ENCODE data around the gene MRPL34. TPM values are rescaled to one million over a fixed set of nuclear protein-coding genes. Genes with fewer than 3 reads are reported as not detected.

The MRPL34 gene
- 27.8 and 39.0 TPM in 2 replicates for total RNA-seq

GRCh38 chr19:17305517-17306284 lies at the start of gene MRPL34:
TSS of gene MRPL34 (plus strand) at chr19:17305872. CDS start at chr19:17305893, 21 bp downstream.

GRCh38 chr19:17264641-17264979 lies 41.1 kb upstream of the MRPL34 start, which contains the start of gene USHBP1:
TSS of gene USHBP1 (minus strand) at chr19:17264745. CDS start at chr19:17264299, 446 bp downstream.

GRCh38 chr19:17266975-17267788 lies 38.5 kb upstream of the MRPL34 start, which contains the start of gene BABAM1:
TSS of gene BABAM1 (plus strand) at chr19:17267443. CDS start at chr19:17268807, 1,364 bp downstream.

GRCh38 chr19:17281391-17282304 lies 24.0 kb upstream of the MRPL34 start, which contains the start of gene ANKLE1:
TSS of gene ANKLE1 (plus strand) at chr19:17281901. CDS start at chr19:17281921, 20 bp downstream.

GRCh38 chr19:17303167-17303939 lies 2.3 kb upstream of the MRPL34 start, which contains the start of gene ABHD8:
TSS of gene ABHD8 (minus strand) at chr19:17303425. CDS start at chr19:17301616, 1,809 bp downstream.

GRCh38 chr19:17309198-17309964 lies 3.7 kb downstream of the MRPL34 start, which contains the start of gene DDA1:
TSS of gene DDA1 (plus strand) at chr19:17309563. CDS start at chr19:17309655, 92 bp downstream.

GRCh38 chr19:17334414-17335409 lies 29.0 kb downstream of the MRPL34 start, which contains the start of gene ANO8:
TSS of gene ANO8 (minus strand) at chr19:17334855. CDS start at chr19:17334670, 185 bp downstream.

GRCh38 chr19:17336872-17337674 lies 31.4 kb downstream of the MRPL34 start, which contains the start of gene GTPBP3:
TSS of gene GTPBP3 (plus strand) at chr19:17337553. CDS start at chr19:17337612, 59 bp downstream.

Other genes with a start within 250 kb of the MRPL34 start
- gene HAUS8, start 230.4 kb upstream of the MRPL34 start, total RNA-seq = 3.4 and 4.0 TPM in 2 replicates
- gene MYO9B, start 230.1 kb upstream of the MRPL34 start, total RNA-seq = 47.7 and 58.8 TPM in 2 replicates
- 19.0 and 25.4 TPM in 2 replicates for gene USE1, start 90.5 kb upstream of the MRPL34 start, total RNA-seq
- 1.8 and 3.2 TPM in 2 replicates for gene OCEL1, start 79.6 kb upstream of the MRPL34 start, total RNA-seq
- 31.5 and 46.8 TPM in 2 replicates for gene NR2F6, start 60.0 kb upstream of the MRPL34 start, total RNA-seq
- 11.4 and 12.0 TPM in 2 replicates for gene USHBP1, start 41.1 kb upstream of the MRPL34 start, total RNA-seq
- 113 and 123 TPM in 2 replicates for gene BABAM1, start 38.4 kb upstream of the MRPL34 start, total RNA-seq
- gene ANKLE1, start 24.0 kb upstream of the MRPL34 start, total RNA-seq = 0.81 and 1.3 TPM in 2 replicates
- gene ABHD8, start 2.4 kb upstream of the MRPL34 start, total RNA-seq = 6.3 and 7.2 TPM in 2 replicates
- gene DDA1, start 3.7 kb downstream of the MRPL34 start, total RNA-seq = 25.6 and 30.5 TPM in 2 replicates
- gene ANO8, start 29.0 kb downstream of the MRPL34 start, total RNA-seq = 2.4 and 4.0 TPM in 2 replicates
- gene GTPBP3, start 31.7 kb downstream of the MRPL34 start, total RNA-seq = 9.7 and 12.7 TPM in 2 replicates
- gene PLVAP, start 71.5 kb downstream of the MRPL34 start, total RNA-seq = 0.75 and 2.2 TPM in 2 replicates
- 0.09 and 0.28 TPM in 2 replicates for gene CCDC194, start 88.3 kb downstream of the MRPL34 start, total RNA-seq
- gene BST2, start 99.8 kb downstream of the MRPL34 start, total RNA-seq = 107 and 110 TPM in 2 replicates
- 31.3 and 31.4 TPM in 2 replicates for gene MVB12A, start 114.2 kb downstream of the MRPL34 start, total RNA-seq
- gene TMEM221, start 142.8 kb downstream of the MRPL34 start, total RNA-seq = under 0.01 and 0.09 TPM in 2 replicates
- gene NXNL1, start 155.1 kb downstream of the MRPL34 start, total RNA-seq = not detected in 2 replicates
- gene SLC27A1, start 164.7 kb downstream of the MRPL34 start, total RNA-seq = 12.4 and 16.7 TPM in 2 replicates
- 44.8 and 53.8 TPM in 2 replicates for gene PGLS, start 205.8 kb downstream of the MRPL34 start, total RNA-seq
- 97.3 and 120 TPM in 2 replicates for gene COLGALT1, start 249.8 kb downstream of the MRPL34 start, total RNA-seq